MCF 10A (cell line): ENCODE data around the gene MAGI1. TPM values are rescaled to one million over a fixed set of nuclear protein-coding genes. Genes with fewer than 3 reads are reported as not detected.

Source experiments
- BruUV-seq: library from RNA; stranded (reverse); fragments of 400-500 nt; replicated peaks from 2 replicates; lab custom pipeline; 2021; lab: Mats Ljungman, UMichigan
- CTCF ChIA-PET: fragments of 300-600 bp; sonication (Branson Sonifier 250); formaldehyde crosslinking; extraction: SDS; loops from one replicate; lab custom pipeline; 2021; ENCODE audit warnings: antibody characterized with exemption, inconsistent platforms; lab: Yijun Ruan, JAX
- POLR2A ChIA-PET: fragments of 300-600, 350-650 bp; sonication (Branson Sonifier 250); formaldehyde crosslinking; extraction: SDS; loops from one replicate; lab custom pipeline; 2020; ENCODE audit warnings: antibody characterized with exemption, inconsistent platforms; lab: Yijun Ruan, JAX
- DNase-seq: peaks from one replicate; pipeline ENCODE4 v3.0.0-alpha.2; 2018; ENCODE audit not compliant: unreplicated experiment
- H3K27ac Mint-ChIP-seq: one replicate; pipeline ENCODE4 v1.8.0; 2022; ENCODE audit warnings: mild to moderate bottlenecking, low read depth, mixed read lengths; ENCODE audit not compliant: unreplicated experiment
- H3K27me3 Mint-ChIP-seq: one replicate; pipeline ENCODE4 v1.8.0; 2022; ENCODE audit warnings: mixed read lengths; ENCODE audit not compliant: insufficient read depth, unreplicated experiment
- H3K36me3 Mint-ChIP-seq: one replicate; pipeline ENCODE4 v1.8.0; 2022; ENCODE audit warnings: mild to moderate bottlenecking, moderate library complexity, mixed read lengths; ENCODE audit not compliant: insufficient read depth, unreplicated experiment
- H3K4me1 Mint-ChIP-seq: one replicate; pipeline ENCODE4 v1.8.0; 2022; ENCODE audit warnings: mixed read lengths; ENCODE audit not compliant: insufficient read depth, unreplicated experiment
- H3K4me3 Mint-ChIP-seq: one replicate; pipeline ENCODE4 v1.8.0; 2022; ENCODE audit warnings: mild to moderate bottlenecking, moderate library complexity, mixed read lengths; ENCODE audit not compliant: unreplicated experiment
- H3K9me3 Mint-ChIP-seq: one replicate; pipeline ENCODE4 v1.8.0; 2022; ENCODE audit warnings: mixed read lengths; ENCODE audit not compliant: unreplicated experiment
- CTCF ChIP-seq: fragments of 200-600 bp; IDR thresholded peaks from one replicate; pipeline ENCODE4 v1.8.0; 2022; ENCODE audit warnings: antibody characterized with exemption, mild to moderate bottlenecking; ENCODE audit not compliant: unreplicated experiment
- intact Hi-C: fragments of 100-400 bp; cut with micrococcal nuclease; formaldehyde crosslinking; loops from 2 replicates; pipeline ENCODE4 v1.14.1; 2022
- total RNA-seq: library from RNA; stranded (reverse); gene quantifications from 2 replicates; pipeline ENCODE4 v1.2.3, GENCODE V29; 2022

MAGI1 gene
- total RNA-seq, 1 experiment from 2014 or later = 6.2 TPM

- intact Hi-C loops = no loop called here
- H3K36me3 Mint-ChIP-seq = no peaks in the 10 kb centered on the region
- ChIA-PET POLR2A (no interaction called here), CTCF (interaction anchor here (0.6 to 1.3 kb wide), 3 partner anchors 44 to 1063 kb away, joined by 3 to 4 read pairs (median 3); no protein-coding TSS in a partner anchor)
- H3K4me3 Mint-ChIP-seq = no peak overlapping the region
- TF ChIP-seq CTCF = no peak
- no peaks in the 10 kb centered on the region for H3K27me3 Mint-ChIP-seq
- no peaks in the 10 kb centered on the region for H3K9me3 Mint-ChIP-seq
- H3K4me1 Mint-ChIP-seq = no peaks in the 10 kb centered on the region
- DNase-seq = no peak
- no TSS peak for BruUV-seq
- no peak overlapping the region for H3K27ac Mint-ChIP-seq
Measured at GRCh38 chr3:65593780-65594752, 444.7 kb downstream of the MAGI1 start.

GRCh38 chr3:65591313-65591712 lies 447.4 kb downstream of the MAGI1 start:
- intact Hi-C loops = no loop called here

GRCh38 chr3:65588884-65589283 lies 449.8 kb downstream of the MAGI1 start:
- TF ChIP-seq CTCF = no peak
- no TSS peak for BruUV-seq
- H3K4me3 Mint-ChIP-seq = no peak overlapping the region
- no peaks in the 10 kb centered on the region for H3K27me3 Mint-ChIP-seq
- no peak overlapping the region for H3K27ac Mint-ChIP-seq
- ChIA-PET POLR2A (no interaction called here), CTCF (no interaction called here)
- no peak for DNase-seq
- no peaks in the 10 kb centered on the region for H3K9me3 Mint-ChIP-seq
- no peaks in the 10 kb centered on the region for H3K4me1 Mint-ChIP-seq
- intact Hi-C loops = no loop called here
- H3K36me3 Mint-ChIP-seq = no peaks in the 10 kb centered on the region

More at GRCh38 chr3:65591313-65591712, 447.4 kb downstream of the MAGI1 start:
- Mint-ChIP-seq H3K9me3 (no peaks in the 10 kb centered on the region), H3K27me3 (no peaks in the 10 kb centered on the region), H3K4me1 (no peaks in the 10 kb centered on the region), H3K4me3 (no peak overlapping the region), H3K27ac (no peak overlapping the region), H3K36me3 (no peaks in the 10 kb centered on the region)
- no peak for TF ChIP-seq CTCF
- CTCF ChIA-PET = no interaction called here
- no peak for DNase-seq
- POLR2A ChIA-PET = no interaction called here
- no TSS peak for BruUV-seq

- no peak for TF ChIP-seq CTCF
- Mint-ChIP-seq H3K36me3 (no peaks in the 10 kb centered on the region), H3K27me3 (no peaks in the 10 kb centered on the region), H3K27ac (no peak overlapping the region), H3K9me3 (no peaks in the 10 kb centered on the region), H3K4me1 (no peaks in the 10 kb centered on the region), H3K4me3 (no peak overlapping the region)
- DNase-seq = no peak
- POLR2A ChIA-PET = no interaction called here
- no TSS peak for BruUV-seq
- CTCF ChIA-PET = interaction anchor here (0.6 kb wide), 1 partner anchor 1054 kb away, joined by 3 read pairs; no protein-coding TSS in a partner anchor
- intact Hi-C loops = no loop called here
Measured at GRCh38 chr3:65587650-65588439, 450.9 kb downstream of the MAGI1 start.
